HG03354 (cell line): ENCODE results near the gene MCM8.

Experiments used
- ATAC-seq: cut with Tn5 transposase; IDR thresholded peaks from one replicate; pipeline ENCODE4 v1.9.1; 2021; ENCODE audit warnings: mild to moderate bottlenecking; ENCODE audit not compliant: unreplicated experiment, poor library complexity, severe bottlenecking

MCM8 gene

GRCh38 chr20:5950271-5951031, at the start of gene MCM8, which contains the start of gene TRMT6:
Gene MCM8, plus strand, starts transcription at chr20:5950652. Its CDS starts 1,364 bp downstream, at chr20:5952016.
Gene TRMT6, minus strand, starts transcription at chr20:5950533. Its CDS starts 128 bp downstream, at chr20:5950405.
- ATAC-seq: peak; percentile 99

- no peak for ATAC-seq
These were observed 49.5 kb upstream of the MCM8 start for GRCh38 chr20:5900908-5901307.

- ATAC-seq: no peak
These were observed 41.5 kb upstream of the MCM8 start for GRCh38 chr20:5908981-5909380.

GRCh38 chr20:5910186-5910585, 40.3 kb upstream of the MCM8 start:
- ATAC-seq: no peak

GRCh38 chr20:5913166-5913565, 37.3 kb upstream of the MCM8 start:
- no peak for ATAC-seq

GRCh38 chr20:5914859-5915258, 35.6 kb upstream of the MCM8 start:
- ATAC-seq: no peak

- no peak for ATAC-seq
These were observed 31.4 kb upstream of the MCM8 start for GRCh38 chr20:5918856-5919625.

- no peak for ATAC-seq
These were observed 30.6 kb upstream of the MCM8 start for GRCh38 chr20:5919626-5920544.

- ATAC-seq: no peak
These were observed 29.9 kb upstream of the MCM8 start for GRCh38 chr20:5920581-5920980.

GRCh38 chr20:5923493-5923892, 27.0 kb upstream of the MCM8 start:
- no peak for ATAC-seq

GRCh38 chr20:5925551-5925950, 24.9 kb upstream of the MCM8 start:
- no peak for ATAC-seq

GRCh38 chr20:5927749-5928462, 22.5 kb upstream of the MCM8 start:
- no peak for ATAC-seq

- no peak for ATAC-seq
These were observed 21.4 kb upstream of the MCM8 start for GRCh38 chr20:5928836-5929715.

GRCh38 chr20:5931411-5931810, 19.0 kb upstream of the MCM8 start:
- no peak for ATAC-seq

- no peak for ATAC-seq
These were observed 17.7 kb upstream of the MCM8 start for GRCh38 chr20:5932796-5933195.

GRCh38 chr20:5933802-5934436, 16.5 kb upstream of the MCM8 start:
- ATAC-seq: no peak

- no peak for ATAC-seq
These were observed 15.1 kb upstream of the MCM8 start for GRCh38 chr20:5935384-5935783.

GRCh38 chr20:5936238-5936637, 14.2 kb upstream of the MCM8 start:
- no peak for ATAC-seq
